Bronchial epithelial cell (primary cell): ENCODE measurements around the gene CD151. TPM values are rescaled to one million over a fixed set of nuclear protein-coding genes. Genes with fewer than 3 reads are reported as not detected.

ENCODE experiments used
- DNase-seq: peaks from one replicate; pipeline ENCODE4 v3.0.0-alpha.2; 2010; ENCODE audit warnings: low read depth
- FAIRE-seq: peaks from 2 replicates; lab custom pipeline; 2011; peaks lifted over from hg19 to GRCh38; lab: Jason Lieb, UNC
- H3K27me3 ChIP-seq: 2 replicates; pipeline ENCODE4 v1.5.1; 2011; ENCODE audit warnings: low read length; ENCODE audit not compliant: control insufficient read depth, insufficient read depth
- H3K36me3 ChIP-seq: 2 replicates; pipeline ENCODE4 v1.5.1; 2011; ENCODE audit warnings: low read length; ENCODE audit not compliant: control insufficient read depth, insufficient read depth
- H3K4me3 ChIP-seq: 2 replicates; pipeline ENCODE4 v1.5.1; 2011; ENCODE audit warnings: mild to moderate bottlenecking, low read depth, low read length, control low read depth
- CTCF ChIP-seq: IDR thresholded peaks from 2 replicates; pipeline ENCODE4 v1.5.1; 2011; ENCODE audit warnings: mild to moderate bottlenecking, moderate library complexity, low read length, control low read depth, inconsistent platforms; ENCODE audit not compliant: insufficient read depth, severe bottlenecking
- total RNA-seq: library from RNA; depleted of rRNA; stranded (reverse); fragments of >200 nt; gene quantifications from 2 replicates; pipeline ENCODE4 v1.2.1, GENCODE V29; 2014

CD151 gene
- total RNA-seq, 1 donor from 2014 or later = 324 TPM

DNA sequence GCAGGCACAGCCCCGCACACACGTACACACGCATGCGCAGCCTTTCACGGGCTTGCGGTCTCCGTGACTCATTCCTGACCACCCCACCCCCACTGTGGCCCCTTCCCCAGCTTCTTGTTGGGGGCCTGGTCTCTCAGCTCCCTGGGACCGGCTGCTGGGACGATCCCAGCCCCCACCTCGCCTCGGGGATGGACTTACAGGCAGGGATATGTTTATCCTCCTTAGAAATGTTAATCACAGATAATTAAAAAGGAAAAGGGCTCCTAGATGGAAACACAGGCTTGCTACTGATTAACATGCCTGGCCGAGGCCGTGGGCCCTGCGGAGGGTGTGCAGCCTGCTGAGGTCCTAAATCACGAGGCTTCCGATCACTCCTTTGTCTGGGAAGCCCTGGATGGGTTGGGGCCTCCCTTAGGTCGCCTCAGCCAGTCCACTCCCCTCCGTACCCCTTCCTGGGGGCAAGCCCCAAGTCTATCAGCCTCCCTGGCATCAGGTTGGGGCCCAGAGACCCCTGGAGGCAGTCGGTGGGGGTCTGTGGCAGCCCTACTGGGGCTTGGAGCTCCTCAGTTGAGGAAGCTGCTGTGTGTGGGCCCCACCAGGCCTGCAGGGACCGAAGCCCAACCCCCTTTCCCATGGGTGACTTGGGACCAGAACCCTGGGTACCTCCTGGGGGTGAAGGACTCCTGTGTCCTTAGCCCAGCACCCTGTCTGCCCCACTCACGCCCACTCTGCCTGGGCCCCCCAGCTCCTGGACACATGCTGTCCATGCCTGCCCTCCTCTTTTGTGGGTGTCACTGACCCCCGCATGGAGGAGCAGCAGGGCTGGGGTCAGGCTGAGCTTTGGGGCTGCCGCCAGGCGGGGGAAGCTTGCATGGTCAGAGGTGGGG, 30.5 kb downstream of the CD151 start:
- DNase-seq (no peak), FAIRE-seq (no peak)

GRCh38 chr11:863910-864827, 31.4 kb downstream of the CD151 start:
- peaks cover under 1% of the 10 kb centered on the region for H3K36me3 ChIP-seq
- DNase-seq (no peak), FAIRE-seq (no peak)
- no peak overlapping the region for H3K4me3 ChIP-seq
- TF ChIP-seq CTCF = no peak
- H3K27me3 ChIP-seq = no peaks in the 10 kb centered on the region

More for the DNA sequence above, 30.5 kb downstream of the CD151 start:
- no peaks in the 10 kb centered on the region for H3K27me3 ChIP-seq
- H3K36me3 ChIP-seq = no peaks in the 10 kb centered on the region
- no peak overlapping the region for H3K4me3 ChIP-seq
- TF ChIP-seq CTCF = no peak

GRCh38 chr11:864898-865297, 32.1 kb downstream of the CD151 start:
- TF ChIP-seq CTCF = no peak
- no peak for FAIRE-seq

GRCh38 chr11:865462-866430, 33.0 kb downstream of the CD151 start:
- no peak for TF ChIP-seq CTCF
- DNase-seq (no peak), FAIRE-seq (no peak)
- H3K36me3 ChIP-seq = peaks cover 1% of the 10 kb centered on the region
- no peak overlapping the region for H3K4me3 ChIP-seq
- H3K27me3 ChIP-seq = no peaks in the 10 kb centered on the region

More at GRCh38 chr11:864898-865297, 32.1 kb downstream of the CD151 start:
- no peaks in the 10 kb centered on the region for H3K27me3 ChIP-seq
- peaks cover 1% of the 10 kb centered on the region for H3K36me3 ChIP-seq
- DNase-seq = no peak
- no peak overlapping the region for H3K4me3 ChIP-seq

DNA sequence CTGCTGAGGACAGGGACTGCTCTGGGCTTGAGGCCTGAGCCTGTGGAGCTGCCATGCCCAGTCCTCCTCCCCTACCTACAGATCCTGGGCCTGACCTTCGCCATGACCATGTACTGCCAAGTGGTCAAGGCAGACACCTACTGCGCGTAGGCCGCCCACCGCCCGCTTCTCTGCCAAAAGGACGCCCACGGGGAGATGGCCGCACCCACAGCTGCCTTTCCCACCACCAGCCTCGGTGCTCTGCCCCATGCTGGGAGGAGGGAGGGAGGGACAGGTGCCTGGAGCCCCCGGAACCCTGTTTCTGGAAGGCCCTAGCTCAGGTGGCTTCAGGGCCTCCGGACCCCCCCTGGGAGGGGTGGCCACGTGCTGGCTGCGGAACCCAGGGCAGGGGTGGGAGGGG, 33.7 kb downstream of the CD151 start:
- FAIRE-seq (no peak), DNase-seq (no peak)
- TF ChIP-seq CTCF = no peak
- Histone ChIP-seq H3K4me3 (no peak overlapping the region), H3K36me3 (peaks cover 1% of the 10 kb centered on the region), H3K27me3 (no peaks in the 10 kb centered on the region)
